Measurements from ENCODE around the gene TOM1. TPM values are rescaled to one million over a fixed set of nuclear protein-coding genes. Genes with fewer than 3 reads are reported as not detected.

TOM1 gene
- total and polyA plus RNA-seq, 2 of the 13 experiments (the other 11 are each of a cell fraction or from before 2014, with no cell fraction given), result 30.8 to 87.3 TPM

DNA sequence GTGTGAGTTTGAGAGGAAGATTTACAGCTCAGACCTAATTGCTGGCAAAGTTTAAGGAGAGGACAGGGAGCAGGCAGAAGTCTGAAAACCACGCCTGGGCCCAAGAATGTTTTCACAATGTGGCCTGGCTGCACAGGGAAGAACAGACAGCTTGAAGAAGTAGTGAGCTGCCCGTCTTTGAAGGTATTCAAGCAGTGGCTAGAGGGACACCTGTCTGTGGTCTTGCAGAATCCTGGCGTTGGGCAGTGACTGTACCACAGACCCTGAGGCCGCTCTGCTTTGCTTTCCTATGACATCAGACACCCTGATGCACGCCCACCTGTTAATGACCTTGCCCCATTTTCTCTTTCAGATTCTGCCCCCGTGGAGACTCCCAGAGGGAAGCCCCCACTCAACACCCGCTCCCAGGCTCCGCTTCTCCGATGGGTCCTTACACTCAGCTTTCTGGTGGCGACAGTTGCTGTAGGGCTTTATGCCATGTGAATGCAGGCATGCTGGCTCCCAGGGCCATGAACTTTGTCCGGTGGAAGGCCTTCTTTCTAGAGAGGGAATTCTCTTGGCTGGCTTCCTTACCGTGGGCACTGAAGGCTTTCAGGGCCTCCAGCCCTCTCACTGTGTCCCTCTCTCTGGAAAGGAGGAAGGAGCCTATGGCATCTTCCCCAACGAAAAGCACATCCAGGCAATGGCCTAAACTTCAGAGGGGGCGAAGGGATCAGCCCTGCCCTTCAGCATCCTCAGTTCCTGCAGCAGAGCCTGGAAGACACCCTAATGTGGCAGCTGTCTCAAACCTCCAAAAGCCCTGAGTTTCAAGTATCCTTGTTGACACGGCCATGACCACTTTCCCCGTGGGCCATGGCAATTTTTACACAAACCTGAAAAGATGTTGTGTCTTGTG is 93.7 kb downstream of the TOM1 start (continued):
- TF ChIP-seq, protein P1, sequence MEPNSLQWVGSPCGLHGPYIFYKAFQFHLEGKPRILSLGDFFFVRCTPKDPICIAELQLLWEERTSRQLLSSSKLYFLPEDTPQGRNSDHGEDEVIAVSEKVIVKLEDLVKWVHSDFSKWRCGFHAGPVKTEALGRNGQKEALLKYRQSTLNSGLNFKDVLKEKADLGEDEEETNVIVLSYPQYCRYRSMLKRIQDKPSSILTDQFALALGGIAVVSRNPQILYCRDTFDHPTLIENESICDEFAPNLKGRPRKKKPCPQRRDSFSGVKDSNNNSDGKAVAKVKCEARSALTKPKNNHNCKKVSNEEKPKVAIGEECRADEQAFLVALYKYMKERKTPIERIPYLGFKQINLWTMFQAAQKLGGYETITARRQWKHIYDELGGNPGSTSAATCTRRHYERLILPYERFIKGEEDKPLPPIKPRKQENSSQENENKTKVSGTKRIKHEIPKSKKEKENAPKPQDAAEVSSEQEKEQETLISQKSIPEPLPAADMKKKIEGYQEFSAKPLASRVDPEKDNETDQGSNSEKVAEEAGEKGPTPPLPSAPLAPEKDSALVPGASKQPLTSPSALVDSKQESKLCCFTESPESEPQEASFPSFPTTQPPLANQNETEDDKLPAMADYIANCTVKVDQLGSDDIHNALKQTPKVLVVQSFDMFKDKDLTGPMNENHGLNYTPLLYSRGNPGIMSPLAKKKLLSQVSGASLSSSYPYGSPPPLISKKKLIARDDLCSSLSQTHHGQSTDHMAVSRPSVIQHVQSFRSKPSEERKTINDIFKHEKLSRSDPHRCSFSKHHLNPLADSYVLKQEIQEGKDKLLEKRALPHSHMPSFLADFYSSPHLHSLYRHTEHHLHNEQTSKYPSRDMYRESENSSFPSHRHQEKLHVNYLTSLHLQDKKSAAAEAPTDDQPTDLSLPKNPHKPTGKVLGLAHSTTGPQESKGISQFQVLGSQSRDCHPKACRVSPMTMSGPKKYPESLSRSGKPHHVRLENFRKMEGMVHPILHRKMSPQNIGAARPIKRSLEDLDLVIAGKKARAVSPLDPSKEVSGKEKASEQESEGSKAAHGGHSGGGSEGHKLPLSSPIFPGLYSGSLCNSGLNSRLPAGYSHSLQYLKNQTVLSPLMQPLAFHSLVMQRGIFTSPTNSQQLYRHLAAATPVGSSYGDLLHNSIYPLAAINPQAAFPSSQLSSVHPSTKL (CRISPR knock-in tag; IDR thresholded peaks at IDR 0.05), result no peak
- no peak for TF ChIP-seq ZFP36L1 (CRISPR knock-in tag; IDR thresholded peaks at IDR 0.05)
- TF ChIP-seq KAT7 (CRISPR knock-in tag; IDR thresholded peaks at IDR 0.05; ENCODE audit: borderline replicate concordance), result no peak
- no peak for TF ChIP-seq ZSCAN20 (CRISPR knock-in tag; IDR thresholded peaks at IDR 0.05; ENCODE audit: borderline replicate concordance)
- no peak for TF ChIP-seq FOXO1 (CRISPR knock-in tag; IDR thresholded peaks at IDR 0.05)
- TF ChIP-seq, protein P2, sequence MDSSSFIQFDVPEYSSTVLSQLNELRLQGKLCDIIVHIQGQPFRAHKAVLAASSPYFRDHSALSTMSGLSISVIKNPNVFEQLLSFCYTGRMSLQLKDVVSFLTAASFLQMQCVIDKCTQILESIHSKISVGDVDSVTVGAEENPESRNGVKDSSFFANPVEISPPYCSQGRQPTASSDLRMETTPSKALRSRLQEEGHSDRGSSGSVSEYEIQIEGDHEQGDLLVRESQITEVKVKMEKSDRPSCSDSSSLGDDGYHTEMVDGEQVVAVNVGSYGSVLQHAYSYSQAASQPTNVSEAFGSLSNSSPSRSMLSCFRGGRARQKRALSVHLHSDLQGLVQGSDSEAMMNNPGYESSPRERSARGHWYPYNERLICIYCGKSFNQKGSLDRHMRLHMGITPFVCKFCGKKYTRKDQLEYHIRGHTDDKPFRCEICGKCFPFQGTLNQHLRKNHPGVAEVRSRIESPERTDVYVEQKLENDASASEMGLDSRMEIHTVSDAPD (CRISPR knock-in tag; IDR thresholded peaks at IDR 0.05), result no peak
- TF ChIP-seq, protein P3, sequence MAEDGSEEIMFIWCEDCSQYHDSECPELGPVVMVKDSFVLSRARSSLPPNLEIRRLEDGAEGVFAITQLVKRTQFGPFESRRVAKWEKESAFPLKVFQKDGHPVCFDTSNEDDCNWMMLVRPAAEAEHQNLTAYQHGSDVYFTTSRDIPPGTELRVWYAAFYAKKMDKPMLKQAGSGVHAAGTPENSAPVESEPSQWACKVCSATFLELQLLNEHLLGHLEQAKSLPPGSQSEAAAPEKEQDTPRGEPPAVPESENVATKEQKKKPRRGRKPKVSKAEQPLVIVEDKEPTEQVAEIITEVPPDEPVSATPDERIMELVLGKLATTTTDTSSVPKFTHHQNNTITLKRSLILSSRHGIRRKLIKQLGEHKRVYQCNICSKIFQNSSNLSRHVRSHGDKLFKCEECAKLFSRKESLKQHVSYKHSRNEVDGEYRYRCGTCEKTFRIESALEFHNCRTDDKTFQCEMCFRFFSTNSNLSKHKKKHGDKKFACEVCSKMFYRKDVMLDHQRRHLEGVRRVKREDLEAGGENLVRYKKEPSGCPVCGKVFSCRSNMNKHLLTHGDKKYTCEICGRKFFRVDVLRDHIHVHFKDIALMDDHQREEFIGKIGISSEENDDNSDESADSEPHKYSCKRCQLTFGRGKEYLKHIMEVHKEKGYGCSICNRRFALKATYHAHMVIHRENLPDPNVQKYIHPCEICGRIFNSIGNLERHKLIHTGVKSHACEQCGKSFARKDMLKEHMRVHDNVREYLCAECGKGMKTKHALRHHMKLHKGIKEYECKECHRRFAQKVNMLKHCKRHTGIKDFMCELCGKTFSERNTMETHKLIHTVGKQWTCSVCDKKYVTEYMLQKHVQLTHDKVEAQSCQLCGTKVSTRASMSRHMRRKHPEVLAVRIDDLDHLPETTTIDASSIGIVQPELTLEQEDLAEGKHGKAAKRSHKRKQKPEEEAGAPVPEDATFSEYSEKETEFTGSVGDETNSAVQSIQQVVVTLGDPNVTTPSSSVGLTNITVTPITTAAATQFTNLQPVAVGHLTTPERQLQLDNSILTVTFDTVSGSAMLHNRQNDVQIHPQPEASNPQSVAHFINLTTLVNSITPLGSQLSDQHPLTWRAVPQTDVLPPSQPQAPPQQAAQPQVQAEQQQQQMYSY (CRISPR knock-in tag; IDR thresholded peaks at IDR 0.05), result no peak
- TF ChIP-seq EZH2 (conservative IDR thresholded peaks at IDR 0.05; ENCODE audit: low read depth, low read length), result no peak
- TF ChIP-seq THYN1 (CRISPR knock-in tag; IDR thresholded peaks at IDR 0.05; ENCODE audit: borderline replicate concordance, low read depth), result no peak
- no peak for TF ChIP-seq KDM4B (CRISPR knock-in tag; IDR thresholded peaks at IDR 0.05)
- TF ChIP-seq, protein P4, sequence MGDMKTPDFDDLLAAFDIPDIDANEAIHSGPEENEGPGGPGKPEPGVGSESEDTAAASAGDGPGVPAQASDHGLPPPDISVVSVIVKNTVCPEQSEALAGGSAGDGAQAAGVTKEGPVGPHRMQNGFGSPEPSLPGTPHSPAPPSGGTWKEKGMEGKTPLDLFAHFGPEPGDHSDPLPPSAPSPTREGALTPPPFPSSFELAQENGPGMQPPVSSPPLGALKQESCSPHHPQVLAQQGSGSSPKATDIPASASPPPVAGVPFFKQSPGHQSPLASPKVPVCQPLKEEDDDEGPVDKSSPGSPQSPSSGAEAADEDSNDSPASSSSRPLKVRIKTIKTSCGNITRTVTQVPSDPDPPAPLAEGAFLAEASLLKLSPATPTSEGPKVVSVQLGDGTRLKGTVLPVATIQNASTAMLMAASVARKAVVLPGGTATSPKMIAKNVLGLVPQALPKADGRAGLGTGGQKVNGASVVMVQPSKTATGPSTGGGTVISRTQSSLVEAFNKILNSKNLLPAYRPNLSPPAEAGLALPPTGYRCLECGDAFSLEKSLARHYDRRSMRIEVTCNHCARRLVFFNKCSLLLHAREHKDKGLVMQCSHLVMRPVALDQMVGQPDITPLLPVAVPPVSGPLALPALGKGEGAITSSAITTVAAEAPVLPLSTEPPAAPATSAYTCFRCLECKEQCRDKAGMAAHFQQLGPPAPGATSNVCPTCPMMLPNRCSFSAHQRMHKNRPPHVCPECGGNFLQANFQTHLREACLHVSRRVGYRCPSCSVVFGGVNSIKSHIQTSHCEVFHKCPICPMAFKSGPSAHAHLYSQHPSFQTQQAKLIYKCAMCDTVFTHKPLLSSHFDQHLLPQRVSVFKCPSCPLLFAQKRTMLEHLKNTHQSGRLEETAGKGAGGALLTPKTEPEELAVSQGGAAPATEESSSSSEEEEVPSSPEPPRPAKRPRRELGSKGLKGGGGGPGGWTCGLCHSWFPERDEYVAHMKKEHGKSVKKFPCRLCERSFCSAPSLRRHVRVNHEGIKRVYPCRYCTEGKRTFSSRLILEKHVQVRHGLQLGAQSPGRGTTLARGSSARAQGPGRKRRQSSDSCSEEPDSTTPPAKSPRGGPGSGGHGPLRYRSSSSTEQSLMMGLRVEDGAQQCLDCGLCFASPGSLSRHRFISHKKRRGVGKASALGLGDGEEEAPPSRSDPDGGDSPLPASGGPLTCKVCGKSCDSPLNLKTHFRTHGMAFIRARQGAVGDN (CRISPR knock-in tag; IDR thresholded peaks at IDR 0.05), result peak; percentile 62
